ENCODE data around the gene ALDOA.

Gene ALDOA

DNA sequence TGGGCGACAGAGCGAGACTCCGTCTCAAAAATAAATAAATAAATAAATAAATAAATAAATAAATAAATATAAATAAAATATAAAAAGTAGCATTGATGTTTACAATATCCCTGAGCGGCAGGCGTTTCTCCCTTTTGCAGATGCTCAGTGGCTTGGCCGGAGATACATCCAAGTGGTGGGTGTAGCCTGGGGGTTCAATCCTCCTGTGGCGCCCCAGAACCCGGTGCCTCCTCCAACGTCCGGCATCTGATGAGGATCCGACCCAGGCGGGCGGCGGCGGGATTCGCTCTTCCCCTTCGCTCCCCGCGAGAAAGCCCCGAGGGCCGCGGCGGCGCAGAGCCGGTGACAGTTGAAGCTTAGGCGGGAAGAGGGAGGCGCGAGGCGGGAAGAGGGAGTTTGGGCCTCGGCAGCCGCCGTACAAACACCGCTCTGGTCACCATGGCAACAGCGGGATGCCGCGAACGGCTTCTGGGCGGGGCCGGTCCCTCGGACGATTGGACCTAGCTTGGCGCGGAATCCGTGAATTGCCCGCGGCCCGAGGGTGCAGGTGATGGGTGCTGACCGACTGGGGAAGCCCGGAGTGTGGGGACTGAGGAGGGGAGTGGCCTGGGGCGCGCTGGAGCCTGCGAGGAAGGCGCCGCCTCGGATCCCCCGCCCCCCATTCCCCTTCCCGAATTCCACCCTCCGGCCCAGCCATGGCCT lies 12.7 kb upstream of the ALDOA start:
- peak overlapping the region; percentile 45; the same call in 1 of the 2 replicates for H3K27ac ChIP-seq

GRCh38 chr16:30053376-30054015 lies 12.1 kb upstream of the ALDOA start:
- H4K20me1 ChIP-seq (ENCODE audit: insufficient read depth): no peaks in the 10 kb centered on the region
- H3K79me2 ChIP-seq (ENCODE audit: insufficient read depth, low read depth): no peaks in the 10 kb centered on the region
- H3K4me3 ChIP-seq (IDR thresholded peaks at IDR 0.05; ENCODE audit: insufficient read depth, low read depth, low read length): no peak overlapping the region
- H3K4me1 ChIP-seq (ENCODE audit: low read depth, poor library complexity, severe bottlenecking): peaks cover 8% of the 10 kb centered on the region
- no peak overlapping the region for H3K27ac ChIP-seq
- H2AFZ ChIP-seq (ENCODE audit: low read depth): peak overlapping the region; percentile 81
- no peaks in the 10 kb centered on the region for H3K36me3 ChIP-seq (ENCODE audit: insufficient read depth)
- H3K27me3 ChIP-seq (ENCODE audit: insufficient read depth, low read depth): no peaks in the 10 kb centered on the region
- TF ChIP-seq, protein P1, sequence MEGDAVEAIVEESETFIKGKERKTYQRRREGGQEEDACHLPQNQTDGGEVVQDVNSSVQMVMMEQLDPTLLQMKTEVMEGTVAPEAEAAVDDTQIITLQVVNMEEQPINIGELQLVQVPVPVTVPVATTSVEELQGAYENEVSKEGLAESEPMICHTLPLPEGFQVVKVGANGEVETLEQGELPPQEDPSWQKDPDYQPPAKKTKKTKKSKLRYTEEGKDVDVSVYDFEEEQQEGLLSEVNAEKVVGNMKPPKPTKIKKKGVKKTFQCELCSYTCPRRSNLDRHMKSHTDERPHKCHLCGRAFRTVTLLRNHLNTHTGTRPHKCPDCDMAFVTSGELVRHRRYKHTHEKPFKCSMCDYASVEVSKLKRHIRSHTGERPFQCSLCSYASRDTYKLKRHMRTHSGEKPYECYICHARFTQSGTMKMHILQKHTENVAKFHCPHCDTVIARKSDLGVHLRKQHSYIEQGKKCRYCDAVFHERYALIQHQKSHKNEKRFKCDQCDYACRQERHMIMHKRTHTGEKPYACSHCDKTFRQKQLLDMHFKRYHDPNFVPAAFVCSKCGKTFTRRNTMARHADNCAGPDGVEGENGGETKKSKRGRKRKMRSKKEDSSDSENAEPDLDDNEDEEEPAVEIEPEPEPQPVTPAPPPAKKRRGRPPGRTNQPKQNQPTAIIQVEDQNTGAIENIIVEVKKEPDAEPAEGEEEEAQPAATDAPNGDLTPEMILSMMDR (conservative IDR thresholded peaks at IDR 0.05; ENCODE audit: low read depth, low read length): no peak
- H3K4me2 ChIP-seq: peak overlapping the region; percentile 99
- H3K9ac ChIP-seq: peak overlapping the region; percentile 74; the same call in 1 of the 2 replicates

More for the DNA sequence above, 12.7 kb upstream of the ALDOA start:
- no peaks in the 10 kb centered on the region for H3K79me2 ChIP-seq (ENCODE audit: insufficient read depth, low read depth)
- no peak overlapping the region for H3K4me3 ChIP-seq (IDR thresholded peaks at IDR 0.05; ENCODE audit: insufficient read depth, low read depth, low read length)
- H4K20me1 ChIP-seq (ENCODE audit: insufficient read depth): no peaks in the 10 kb centered on the region
- H3K4me1 ChIP-seq (ENCODE audit: low read depth, poor library complexity, severe bottlenecking): peaks cover 8% of the 10 kb centered on the region
- TF ChIP-seq, protein P1 (conservative IDR thresholded peaks at IDR 0.05; ENCODE audit: low read depth, low read length): no peak
- peak overlapping the region; percentile 74 for H3K9ac ChIP-seq
- H3K27me3 ChIP-seq (ENCODE audit: insufficient read depth, low read depth): no peaks in the 10 kb centered on the region
- peak overlapping the region; percentile 81 for H2AFZ ChIP-seq (ENCODE audit: low read depth)
- no peaks in the 10 kb centered on the region for H3K36me3 ChIP-seq (ENCODE audit: insufficient read depth)
- peak overlapping the region; percentile 99 for H3K4me2 ChIP-seq

DNA sequence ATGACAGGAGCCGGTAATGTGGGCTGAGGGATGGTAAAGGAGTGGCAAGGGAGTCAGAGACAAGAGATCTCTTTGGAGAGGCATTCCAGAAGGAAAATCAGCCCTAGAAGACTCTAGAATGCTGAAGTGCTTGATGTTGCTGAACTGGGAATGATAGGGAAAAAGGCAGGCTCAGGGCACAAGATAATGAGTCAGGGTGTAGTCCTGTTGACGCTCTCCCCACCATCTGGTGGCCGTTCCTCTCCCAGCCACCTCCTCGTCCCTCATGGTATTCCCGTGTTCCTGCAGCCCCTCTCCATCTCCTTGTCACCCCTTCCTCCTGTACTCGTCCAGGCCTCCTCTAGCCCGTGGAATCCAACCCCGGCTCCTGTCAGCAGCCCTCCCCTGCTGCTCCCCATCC lies 11.1 kb upstream of the ALDOA start:
- H3K36me3 ChIP-seq (ENCODE audit: insufficient read depth): no peaks in the 10 kb centered on the region
- H3K4me1 ChIP-seq (ENCODE audit: low read depth, poor library complexity, severe bottlenecking): peaks cover 8% of the 10 kb centered on the region
- H3K9ac ChIP-seq: no peak overlapping the region
- no peaks in the 10 kb centered on the region for H3K27me3 ChIP-seq (ENCODE audit: insufficient read depth, low read depth)
- TF ChIP-seq, protein P1 (conservative IDR thresholded peaks at IDR 0.05; ENCODE audit: low read depth, low read length): no peak
- H3K4me3 ChIP-seq (IDR thresholded peaks at IDR 0.05; ENCODE audit: insufficient read depth, low read depth, low read length): no peak overlapping the region
- no peaks in the 10 kb centered on the region for H3K79me2 ChIP-seq (ENCODE audit: insufficient read depth, low read depth)
- no peaks in the 10 kb centered on the region for H4K20me1 ChIP-seq (ENCODE audit: insufficient read depth)
- no peak overlapping the region for H2AFZ ChIP-seq (ENCODE audit: low read depth)
- no peak overlapping the region for H3K27ac ChIP-seq
- H3K4me2 ChIP-seq: no peak overlapping the region

DNA sequence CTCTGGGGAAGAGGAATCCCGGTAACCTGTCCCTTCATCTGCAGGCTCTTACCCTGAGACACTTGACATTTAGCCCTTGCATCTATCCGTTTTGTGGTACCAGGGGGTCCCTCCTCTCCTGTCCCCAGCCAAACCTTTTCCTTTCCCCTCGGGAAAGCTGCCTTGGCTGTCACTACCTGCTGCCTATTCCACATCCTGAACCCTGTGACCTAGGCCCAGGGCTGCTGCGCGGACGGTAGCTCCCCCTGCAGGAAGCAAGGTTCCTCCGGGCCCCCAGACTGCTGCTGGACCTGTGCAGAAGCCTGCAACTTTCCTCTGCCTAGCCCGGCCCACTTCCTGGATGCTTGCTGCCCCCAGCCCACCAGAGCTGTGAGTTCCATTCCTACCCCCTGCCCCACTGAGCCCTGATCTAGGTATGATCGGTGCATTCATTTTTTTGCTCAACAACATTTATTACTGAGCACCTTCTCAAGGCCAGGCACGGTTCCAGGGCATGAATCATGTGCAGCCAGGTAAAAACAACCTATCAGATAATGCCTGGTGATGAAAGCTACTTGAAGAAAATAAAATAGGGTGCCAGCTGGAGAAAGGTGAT lies 10.5 kb upstream of the ALDOA start:
- H3K4me3 ChIP-seq (IDR thresholded peaks at IDR 0.05; ENCODE audit: insufficient read depth, low read depth, low read length): no peak overlapping the region
- H3K4me1 ChIP-seq (ENCODE audit: low read depth, poor library complexity, severe bottlenecking): peaks cover 8% of the 10 kb centered on the region
- H2AFZ ChIP-seq (ENCODE audit: low read depth): no peak overlapping the region
- H3K4me2 ChIP-seq: no peak overlapping the region
- no peak overlapping the region for H3K9ac ChIP-seq
- H3K27ac ChIP-seq: no peak overlapping the region
- H4K20me1 ChIP-seq (ENCODE audit: insufficient read depth): no peaks in the 10 kb centered on the region
- H3K36me3 ChIP-seq (ENCODE audit: insufficient read depth): no peaks in the 10 kb centered on the region
- TF ChIP-seq, protein P1 (conservative IDR thresholded peaks at IDR 0.05; ENCODE audit: low read depth, low read length): peak; percentile 49
- no peaks in the 10 kb centered on the region for H3K27me3 ChIP-seq (ENCODE audit: insufficient read depth, low read depth)
- H3K79me2 ChIP-seq (ENCODE audit: insufficient read depth, low read depth): no peaks in the 10 kb centered on the region
